ENCODE results near the gene CAMK1G. TPM values are rescaled to one million over a fixed set of nuclear protein-coding genes. Genes with fewer than 3 reads are reported as not detected.

The CAMK1G gene
- total and polyA plus RNA-seq, 12 donors: 0.11 to 0.71 (median 0.21) TPM; not detected in 9

DNA sequence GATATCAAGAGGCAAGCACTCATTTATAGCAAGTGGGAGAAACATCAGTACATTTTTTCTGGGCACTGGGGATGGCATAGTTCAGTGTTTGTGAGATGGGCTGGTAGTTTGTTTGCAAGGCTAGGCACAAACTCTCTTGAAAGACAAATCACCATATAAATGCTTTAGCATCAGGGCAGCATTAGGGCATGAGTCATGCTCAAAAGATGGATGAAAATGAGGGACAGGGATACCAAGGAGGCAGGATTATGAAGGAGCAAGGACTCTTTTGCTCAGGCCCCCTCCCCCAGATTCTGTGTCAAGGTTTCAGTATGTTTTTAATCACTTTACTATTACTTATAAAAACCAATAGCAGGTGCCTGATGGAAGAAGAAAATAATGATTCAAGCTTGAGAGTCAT lies 43.9 kb upstream of the CAMK1G start:
- peaks cover 0 to 35% (median 17%) of the 10 kb centered on the region in 7 donors for H3K27me3 ChIP-seq
- no peaks in the 10 kb centered on the region for H3K36me3 ChIP-seq
- H3K4me3 ChIP-seq: no peak overlapping the region
- no peak overlapping the region for H3K27ac ChIP-seq
- H3K9me3 ChIP-seq: no peaks in the 10 kb centered on the region
- TF ChIP-seq, protein P1, sequence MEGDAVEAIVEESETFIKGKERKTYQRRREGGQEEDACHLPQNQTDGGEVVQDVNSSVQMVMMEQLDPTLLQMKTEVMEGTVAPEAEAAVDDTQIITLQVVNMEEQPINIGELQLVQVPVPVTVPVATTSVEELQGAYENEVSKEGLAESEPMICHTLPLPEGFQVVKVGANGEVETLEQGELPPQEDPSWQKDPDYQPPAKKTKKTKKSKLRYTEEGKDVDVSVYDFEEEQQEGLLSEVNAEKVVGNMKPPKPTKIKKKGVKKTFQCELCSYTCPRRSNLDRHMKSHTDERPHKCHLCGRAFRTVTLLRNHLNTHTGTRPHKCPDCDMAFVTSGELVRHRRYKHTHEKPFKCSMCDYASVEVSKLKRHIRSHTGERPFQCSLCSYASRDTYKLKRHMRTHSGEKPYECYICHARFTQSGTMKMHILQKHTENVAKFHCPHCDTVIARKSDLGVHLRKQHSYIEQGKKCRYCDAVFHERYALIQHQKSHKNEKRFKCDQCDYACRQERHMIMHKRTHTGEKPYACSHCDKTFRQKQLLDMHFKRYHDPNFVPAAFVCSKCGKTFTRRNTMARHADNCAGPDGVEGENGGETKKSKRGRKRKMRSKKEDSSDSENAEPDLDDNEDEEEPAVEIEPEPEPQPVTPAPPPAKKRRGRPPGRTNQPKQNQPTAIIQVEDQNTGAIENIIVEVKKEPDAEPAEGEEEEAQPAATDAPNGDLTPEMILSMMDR (IDR thresholded peaks at IDR 0.05): no peak
- ATAC-seq (no peak), DNase-seq (no peak)
- H3K4me1 ChIP-seq: no peaks in the 10 kb centered on the region
- intact Hi-C loops (cut with DNase I): no loop called here

DNA sequence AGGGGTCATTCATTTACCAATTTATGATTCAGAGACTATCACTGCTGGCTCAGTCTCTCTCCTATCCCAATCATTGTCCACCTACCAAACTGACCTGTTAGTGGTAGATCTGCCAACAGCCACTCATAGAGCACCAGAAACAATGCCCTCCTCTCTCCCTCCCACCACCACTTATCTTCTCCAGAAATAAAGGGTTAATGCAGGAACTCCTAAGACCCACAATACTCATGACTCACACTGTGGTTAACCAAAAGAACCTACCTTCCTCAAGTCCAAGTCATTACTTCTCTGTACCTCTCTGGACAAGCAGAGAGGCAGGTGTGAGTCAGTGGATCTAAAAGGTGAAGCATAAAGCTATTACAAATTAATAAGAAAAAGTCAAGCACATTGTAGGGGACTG lies 40.9 kb upstream of the CAMK1G start:
- intact Hi-C loops (cut with DNase I): no loop called here
- Histone ChIP-seq H3K27me3 (peaks cover 0 to 17% (median 13%) of the 10 kb centered on the region in 7 donors), H3K4me1 (no peaks in the 10 kb centered on the region), H3K27ac (no peak overlapping the region), H3K9me3 (no peaks in the 10 kb centered on the region), H3K4me3 (no peak overlapping the region), H3K36me3 (no peaks in the 10 kb centered on the region)
- TF ChIP-seq, protein P1 (IDR thresholded peaks at IDR 0.05): no peak
- DNase-seq (no peak), ATAC-seq (no peak)

DNA sequence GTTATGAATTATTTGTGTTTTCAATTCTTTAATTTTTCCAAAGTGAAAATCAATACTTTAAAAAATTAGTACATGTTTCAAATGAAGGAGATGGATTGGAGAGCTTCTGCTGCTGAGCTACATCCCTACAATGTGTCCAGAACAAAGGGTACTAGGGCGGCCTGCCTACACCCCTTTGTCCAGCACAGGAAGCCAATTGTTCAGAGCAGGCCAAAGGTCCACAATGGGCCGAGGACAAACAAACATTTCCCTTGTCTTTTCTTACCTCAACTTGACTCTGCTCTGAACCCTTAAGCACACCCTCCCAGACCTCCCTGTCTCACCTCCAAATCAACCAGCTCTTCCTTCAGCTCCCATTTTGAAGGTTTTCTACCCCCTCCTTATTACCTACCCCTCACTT lies 39.4 kb upstream of the CAMK1G start:
- WGBS, 2 donors: 61 to 79% methylated on average over 2 of the region's 2 CpGs
- Histone ChIP-seq H3K4me3 (no peak overlapping the region), H3K4me1 (no peaks in the 10 kb centered on the region), H3K27ac (peak overlapping the region in 2 of 10 donors; percentile 6 to 68), H3K36me3 (no peaks in the 10 kb centered on the region), H3K27me3 (peaks cover 0 to 26% (median 4%) of the 10 kb centered on the region in 7 donors), H3K9me3 (no peaks in the 10 kb centered on the region)
- intact Hi-C loops (cut with DNase I): no loop called here
- ATAC-seq: peak in 7 of 8 donors; percentile 33 to 87 (median 70)
- TF ChIP-seq, protein P1 (IDR thresholded peaks at IDR 0.05): no peak
- DNase-seq: no peak

DNA sequence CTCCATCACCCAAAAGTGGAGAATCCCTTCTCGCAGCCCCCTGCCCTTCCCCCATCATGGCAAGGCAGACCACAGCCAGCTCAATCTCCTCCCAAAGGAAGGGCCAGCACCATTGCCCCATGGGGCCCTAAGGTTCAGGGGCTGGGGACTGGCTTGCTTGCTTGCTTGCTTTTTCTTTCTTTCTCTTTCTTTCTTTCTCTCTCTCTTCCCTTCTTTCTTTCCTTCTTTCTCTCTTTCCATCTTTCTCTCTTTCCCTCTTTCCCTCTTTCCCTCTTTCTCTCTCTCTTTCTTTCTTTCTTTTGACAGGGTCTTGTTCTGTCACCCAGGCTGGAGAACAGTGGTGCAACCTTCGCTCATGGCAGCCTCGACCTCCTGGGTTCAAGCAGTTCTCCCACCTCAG lies 38.1 kb upstream of the CAMK1G start:
- ATAC-seq: no peak
- TF ChIP-seq, protein P1 (IDR thresholded peaks at IDR 0.05): no peak
- DNase-seq: no peak

More for the DNA sequence above, 38.1 kb upstream of the CAMK1G start:
- WGBS, 2 donors: 98 to 99% methylated on average over 3 of the region's 3 CpGs
- no peak overlapping the region for H3K27ac ChIP-seq
- no peaks in the 10 kb centered on the region for H3K4me1 ChIP-seq
- intact Hi-C loops (cut with DNase I): no loop called here
- H3K9me3 ChIP-seq: no peaks in the 10 kb centered on the region
- H3K4me3 ChIP-seq: no peak overlapping the region
- no peaks in the 10 kb centered on the region for H3K36me3 ChIP-seq
- H3K27me3 ChIP-seq: peaks cover 0 to 28% (median 2%) of the 10 kb centered on the region in 7 donors

All from heart right ventricle (tissue), 16 donors.